Measurements from ENCODE around the gene ZMYND19.
A peak's percentile ranks its signal among the peaks of the same experiment; 100 is the strongest.

ZMYND19 gene

DNA sequence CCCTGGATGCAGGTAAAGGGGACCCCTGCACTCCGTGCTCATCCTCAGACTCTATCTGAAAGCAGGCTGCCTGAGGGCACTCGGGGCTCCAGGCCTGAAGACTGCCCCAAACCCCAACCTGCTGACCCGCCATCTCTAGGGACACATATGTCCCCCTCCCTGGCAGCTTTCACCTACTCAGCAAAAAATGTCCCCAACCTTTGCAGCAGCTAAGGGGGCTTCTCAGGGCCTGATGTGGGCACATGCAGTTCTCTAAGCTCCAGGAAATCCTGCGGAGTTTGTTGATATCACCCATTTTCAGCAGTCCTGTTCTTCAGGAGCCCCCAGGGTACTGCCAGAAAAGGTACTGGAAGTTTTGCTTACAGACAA is 9.4 kb downstream of the ZMYND19 start:
- TF ChIP-seq, protein P1, sequence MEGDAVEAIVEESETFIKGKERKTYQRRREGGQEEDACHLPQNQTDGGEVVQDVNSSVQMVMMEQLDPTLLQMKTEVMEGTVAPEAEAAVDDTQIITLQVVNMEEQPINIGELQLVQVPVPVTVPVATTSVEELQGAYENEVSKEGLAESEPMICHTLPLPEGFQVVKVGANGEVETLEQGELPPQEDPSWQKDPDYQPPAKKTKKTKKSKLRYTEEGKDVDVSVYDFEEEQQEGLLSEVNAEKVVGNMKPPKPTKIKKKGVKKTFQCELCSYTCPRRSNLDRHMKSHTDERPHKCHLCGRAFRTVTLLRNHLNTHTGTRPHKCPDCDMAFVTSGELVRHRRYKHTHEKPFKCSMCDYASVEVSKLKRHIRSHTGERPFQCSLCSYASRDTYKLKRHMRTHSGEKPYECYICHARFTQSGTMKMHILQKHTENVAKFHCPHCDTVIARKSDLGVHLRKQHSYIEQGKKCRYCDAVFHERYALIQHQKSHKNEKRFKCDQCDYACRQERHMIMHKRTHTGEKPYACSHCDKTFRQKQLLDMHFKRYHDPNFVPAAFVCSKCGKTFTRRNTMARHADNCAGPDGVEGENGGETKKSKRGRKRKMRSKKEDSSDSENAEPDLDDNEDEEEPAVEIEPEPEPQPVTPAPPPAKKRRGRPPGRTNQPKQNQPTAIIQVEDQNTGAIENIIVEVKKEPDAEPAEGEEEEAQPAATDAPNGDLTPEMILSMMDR (IDR thresholded peaks at IDR 0.05; ENCODE audit: control insufficient read depth, insufficient read depth, low read depth, low read length, missing control alignments) = no peak
- no peak for DNase-seq (ENCODE audit: low read depth)
- no peak overlapping the region for H3K4me3 ChIP-seq (ENCODE audit: control insufficient read depth, low read depth, low read length)

- TF ChIP-seq, protein P1 (IDR thresholded peaks at IDR 0.05; ENCODE audit: control insufficient read depth, insufficient read depth, low read depth, low read length, missing control alignments) = no peak
- DNase-seq (ENCODE audit: low read depth) = no peak
- H3K4me3 ChIP-seq (ENCODE audit: control insufficient read depth, low read depth, low read length) = no peak overlapping the region
These were observed 9.9 kb downstream of the ZMYND19 start for GRCh38 chr9:137580209-137580953.

DNA sequence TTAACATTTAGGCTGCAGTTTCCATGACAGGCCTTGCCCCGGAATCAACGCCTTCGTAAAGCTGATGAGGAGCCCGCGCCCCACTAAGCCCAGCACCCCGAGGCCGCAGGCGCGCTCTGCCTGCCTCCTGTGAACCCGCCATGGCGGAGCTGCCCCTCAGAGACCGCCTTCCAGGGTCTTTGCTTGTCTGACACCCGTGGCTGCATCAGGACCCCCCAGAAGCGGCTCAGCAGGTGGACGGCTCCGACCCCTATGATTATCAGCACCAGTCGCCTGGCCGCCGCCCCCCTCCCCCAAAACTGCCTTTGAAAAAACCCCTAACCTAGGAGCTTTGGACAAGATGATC is 11.1 kb downstream of the ZMYND19 start:
- no peak for DNase-seq (ENCODE audit: low read depth)
- H3K4me3 ChIP-seq (ENCODE audit: control insufficient read depth, low read depth, low read length) = peak overlapping the region; percentile 35
- TF ChIP-seq, protein P1 (IDR thresholded peaks at IDR 0.05; ENCODE audit: control insufficient read depth, insufficient read depth, low read depth, low read length, missing control alignments) = no peak

GRCh38 chr9:137578518-137579258 is 11.6 kb downstream of the ZMYND19 start, which contains the start of gene DPH7:
TSS of gene DPH7 (minus strand) at chr9:137578925. CDS start at chr9:137578777, 148 bp downstream.
- TF ChIP-seq, protein P1 (IDR thresholded peaks at IDR 0.05; ENCODE audit: control insufficient read depth, insufficient read depth, low read depth, low read length, missing control alignments) = peak; percentile 85
- peak; percentile 45 for DNase-seq (ENCODE audit: low read depth)
- H3K4me3 ChIP-seq (ENCODE audit: control insufficient read depth, low read depth, low read length) = peak within 1 kb of the TSS; percentile 65

DNA sequence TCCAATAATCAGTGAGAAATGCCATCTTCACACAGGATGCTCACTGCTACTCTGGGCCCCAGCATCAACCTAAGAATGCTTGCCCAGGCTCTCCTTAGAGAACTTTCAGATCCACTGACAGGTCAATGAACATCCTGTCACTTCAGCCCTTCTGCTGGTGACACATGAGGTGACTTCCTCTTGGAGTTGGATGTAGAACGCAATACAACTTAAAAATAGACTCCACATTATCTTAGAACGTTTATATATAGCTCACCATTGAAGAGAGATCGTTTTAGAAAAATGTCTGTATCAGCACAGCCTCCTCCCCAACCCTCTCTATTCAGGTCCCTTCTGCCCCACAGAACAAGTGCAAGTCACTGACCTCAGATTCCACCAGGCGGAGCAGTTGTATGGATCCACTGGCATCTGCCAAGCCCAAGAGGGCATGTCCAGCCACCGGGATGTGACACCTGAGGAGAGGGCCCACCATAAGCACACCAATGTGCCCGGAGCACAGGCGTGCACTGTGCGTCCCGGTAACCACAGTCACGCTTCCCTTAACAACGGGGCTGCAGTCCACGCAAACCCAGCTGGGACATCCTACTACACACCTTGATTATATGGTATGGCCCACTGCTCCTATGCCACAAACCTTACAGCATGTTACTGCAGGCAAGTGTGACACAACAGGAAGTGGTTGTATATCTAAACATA is 14.4 kb downstream of the ZMYND19 start:
- DNase-seq (ENCODE audit: low read depth) = no peak
- TF ChIP-seq, protein P1 (IDR thresholded peaks at IDR 0.05; ENCODE audit: control insufficient read depth, insufficient read depth, low read depth, low read length, missing control alignments) = no peak
- no peak overlapping the region for H3K4me3 ChIP-seq (ENCODE audit: control insufficient read depth, low read depth, low read length)

DNA sequence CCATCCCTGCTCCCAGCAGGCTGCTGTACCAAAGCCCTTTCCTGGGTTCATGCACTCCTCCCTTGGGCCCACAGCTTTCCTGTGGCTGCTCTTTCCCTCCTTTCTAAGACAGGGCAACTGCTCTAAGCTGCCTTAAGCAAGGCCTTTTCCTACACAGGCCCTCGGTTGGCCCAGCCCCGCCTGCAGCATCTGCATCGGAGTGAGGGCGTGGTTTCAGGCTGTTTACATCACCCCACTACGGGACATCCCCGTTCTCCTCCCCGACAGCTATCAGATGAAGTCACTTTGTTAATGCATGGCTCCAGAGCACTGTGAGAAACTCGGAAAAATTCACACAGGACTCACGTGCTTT is 15.0 kb downstream of the ZMYND19 start:
- no peak overlapping the region for H3K4me3 ChIP-seq (ENCODE audit: control insufficient read depth, low read depth, low read length)
- TF ChIP-seq, protein P1 (IDR thresholded peaks at IDR 0.05; ENCODE audit: control insufficient read depth, insufficient read depth, low read depth, low read length, missing control alignments) = no peak
- no peak for DNase-seq (ENCODE audit: low read depth)
